KBM-7 (cell line): ENCODE data around the gene CCNDBP1.

Experiments
- DNase-seq: peaks from one replicate; pipeline ENCODE4 v3.0.0-alpha.2; 2015
- in situ Hi-C: fragments of 300-500 bp; cut with MboI; formaldehyde crosslinking; loops from 2 replicates; pipeline ENCODE4 v1.14.3; 2020; ENCODE audit warnings: low sequenced_read_pairs, low pct_unique_long_range_greater_than_20kb, mixed read lengths

The CCNDBP1 gene

GRCh38 chr15:43235536-43235935 is 50.3 kb downstream of the CCNDBP1 start:
- in situ Hi-C loops, result no loop called here
- DNase-seq, result no peak

DNA sequence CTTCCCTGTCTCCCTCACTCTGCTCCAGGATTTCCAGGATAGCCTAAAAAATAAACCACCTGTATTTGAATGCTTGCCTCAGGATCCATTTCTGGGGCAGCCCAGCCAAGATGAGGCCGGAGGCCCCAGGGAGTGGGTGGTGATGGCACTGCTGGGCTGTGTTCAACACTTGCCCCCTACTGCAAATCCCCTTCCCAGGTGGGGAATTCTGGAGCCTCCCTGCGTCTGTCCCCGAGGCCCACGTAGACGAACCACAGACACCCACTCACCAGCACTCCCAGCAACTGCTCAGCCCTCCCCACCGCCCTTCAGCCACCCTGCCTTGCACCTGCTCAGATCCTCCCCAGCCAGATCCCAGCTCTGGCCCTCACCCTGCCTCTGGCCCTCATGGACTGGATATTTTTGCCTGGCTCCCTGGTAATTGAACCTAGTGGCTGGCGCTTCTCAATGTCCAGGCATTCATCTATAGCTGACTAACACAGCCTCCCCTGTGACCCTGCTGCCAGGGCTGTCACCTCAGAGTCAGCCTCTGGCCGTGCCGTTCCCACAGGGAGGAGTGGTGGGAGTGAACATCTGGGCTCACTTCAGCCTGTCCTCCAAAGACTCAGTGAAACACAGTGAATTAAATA is 52.8 kb downstream of the CCNDBP1 start:
- no peak for DNase-seq
- in situ Hi-C loops, result no loop called here

DNA sequence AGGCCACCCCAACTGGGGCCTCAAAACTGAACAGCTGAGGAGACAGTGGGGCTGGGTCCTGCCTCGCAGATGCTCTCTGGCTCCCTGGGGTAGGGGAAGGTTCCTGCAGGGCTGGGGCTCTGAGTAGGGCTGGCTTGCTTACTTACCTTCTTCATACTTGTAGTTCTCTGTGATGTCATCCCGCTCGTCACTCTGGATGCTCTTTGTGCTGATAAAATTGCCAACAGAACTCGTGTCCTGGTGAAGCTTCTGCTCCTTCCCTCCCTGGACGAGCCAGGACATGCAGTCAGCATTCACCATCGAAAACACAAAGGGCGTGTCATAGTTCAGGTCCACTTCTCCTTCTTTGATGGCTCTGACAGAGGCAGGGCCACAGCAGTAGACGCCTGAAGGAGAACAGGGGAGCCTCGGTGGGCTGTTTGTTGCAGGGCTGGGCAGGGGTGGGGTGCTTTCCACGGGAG is 53.5 kb downstream of the CCNDBP1 start:
- in situ Hi-C loops, result no loop called here
- no peak for DNase-seq

GRCh38 chr15:43239732-43240491 is 54.7 kb downstream of the CCNDBP1 start:
- in situ Hi-C loops, result no loop called here
- peak; percentile 89 for DNase-seq

DNA sequence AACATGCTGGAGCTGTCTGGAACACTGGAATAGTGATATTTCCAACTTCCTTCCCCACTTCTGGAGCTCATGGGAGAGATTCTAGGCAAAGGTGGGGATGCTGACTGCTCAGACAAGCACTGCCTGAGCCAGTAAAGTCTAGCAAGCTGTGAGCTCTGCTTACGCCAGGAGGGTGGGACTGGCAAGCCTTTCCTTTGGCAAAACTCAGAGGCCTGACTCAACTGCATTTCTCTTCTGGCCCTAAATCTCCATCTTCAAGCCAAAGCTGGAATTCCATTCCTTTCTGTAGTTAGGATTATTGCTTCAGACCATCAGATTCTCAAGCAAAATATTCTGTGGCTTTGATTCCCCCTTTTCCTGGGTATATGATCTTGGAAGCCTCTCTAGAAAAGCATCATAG is 55.9 kb downstream of the CCNDBP1 start:
- no peak for DNase-seq
- in situ Hi-C loops, result no loop called here

DNA sequence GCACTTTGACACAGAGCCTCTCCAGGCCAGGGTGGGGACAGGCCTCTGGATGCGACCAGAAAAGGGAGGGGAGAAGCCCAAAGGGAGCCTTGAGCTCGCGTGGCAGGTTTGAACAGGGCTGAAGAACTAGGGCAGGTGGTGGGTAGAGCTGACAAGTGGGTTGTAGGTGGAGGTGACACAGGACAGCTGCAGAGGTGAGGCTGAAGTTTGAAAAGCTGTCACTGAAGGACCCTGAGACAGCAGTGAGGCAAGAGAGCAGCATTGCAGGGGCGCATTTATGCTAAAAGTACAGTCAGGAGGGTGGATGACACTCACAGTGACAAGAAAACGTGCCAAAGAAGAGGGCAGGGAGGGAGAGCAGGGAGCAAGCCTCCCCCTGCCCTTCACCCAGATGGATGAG is 57.4 kb downstream of the CCNDBP1 start:
- in situ Hi-C loops, result no loop called here
- DNase-seq, result no peak

GRCh38 chr15:43243020-43243645 is 57.9 kb downstream of the CCNDBP1 start:
- in situ Hi-C loops, result no loop called here

DNA sequence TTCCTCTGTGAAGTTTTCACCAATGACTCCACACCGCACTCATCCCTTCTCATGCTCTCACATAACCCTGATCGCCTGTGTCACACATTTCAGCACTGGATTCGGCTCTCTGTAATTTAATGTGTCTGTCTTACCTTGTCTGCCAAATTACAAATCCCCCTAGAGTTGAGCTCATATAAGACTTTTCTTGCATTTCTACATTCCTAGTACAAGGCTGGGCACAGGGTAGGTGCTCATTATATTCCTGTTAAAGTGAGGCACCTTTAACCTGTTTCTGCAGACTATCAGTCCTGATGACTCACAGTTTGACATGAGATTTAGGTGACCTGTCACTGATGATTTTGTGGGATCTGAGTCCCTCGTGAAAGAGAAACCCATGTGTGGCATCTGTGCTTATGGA is 58.9 kb downstream of the CCNDBP1 start:
- in situ Hi-C loops, result no loop called here
- DNase-seq, result no peak

More at GRCh38 chr15:43243020-43243645, 57.9 kb downstream of the CCNDBP1 start:
- no peak for DNase-seq

DNA sequence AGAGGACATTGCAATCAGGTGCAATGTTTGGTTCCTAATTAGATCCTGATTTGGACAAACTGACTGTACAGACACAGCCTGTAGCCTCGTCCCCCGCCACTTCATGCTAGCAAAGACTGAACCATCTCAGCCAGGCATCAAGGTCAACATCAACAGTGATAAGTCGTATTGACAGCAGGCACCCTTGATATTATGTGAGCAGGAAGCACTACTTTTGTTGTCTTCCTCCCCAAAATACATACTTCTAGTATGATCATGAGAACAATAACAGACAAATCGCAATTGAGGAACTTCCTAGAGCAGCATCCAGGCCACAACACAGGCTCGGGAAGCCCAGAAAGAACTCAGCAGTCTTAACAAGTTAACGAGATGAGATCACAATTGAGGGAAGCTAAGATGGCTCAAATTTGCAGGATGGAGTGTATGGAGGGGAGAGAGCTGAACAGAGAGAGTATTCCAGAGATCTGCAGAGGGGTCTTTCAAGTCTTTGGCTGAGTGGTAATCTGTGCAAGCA is 61.1 kb downstream of the CCNDBP1 start:
- peak; percentile 63 for DNase-seq
- in situ Hi-C loops, result no loop called here
